IMR-90 (cell line): ENCODE results near the gene KIF12. TPM values are rescaled to one million over a fixed set of nuclear protein-coding genes. Genes with fewer than 3 reads are reported as not detected.

ENCODE experiments used
- ATAC-seq: fragments of 200-7000 bp; cut with Tn5 transposase; 2 replicates; pipeline ENCODE4 v1.9.1; 2020; ENCODE audit warnings: low read depth, mild to moderate bottlenecking, moderate library complexity
- BruUV-seq: library from RNA; stranded (reverse); fragments of 400-500 nt; replicated peaks from 2 replicates; lab custom pipeline; 2021; lab: Mats Ljungman, UMichigan
- CTCF ChIA-PET: fragments of 300-600 bp; formaldehyde crosslinking; extraction: SDS; loops from one replicate; lab custom pipeline; 2021; ENCODE audit warnings: antibody characterized with exemption; lab: Yijun Ruan, JAX
- POLR2A ChIA-PET: fragments of 300-600 bp; sonication (Branson Sonifier 250); formaldehyde crosslinking; loops from one replicate; lab custom pipeline; 2022; ENCODE audit warnings: antibody characterized with exemption; ENCODE audit not compliant: unreplicated experiment; lab: Charles Lee
- DNase-seq: peaks from one replicate; pipeline ENCODE4 v3.0.0; 2013
- H2AFZ ChIP-seq: replicated peaks from 2 replicates; pipeline ENCODE3; 2013; ENCODE audit warnings: low read length, mild to moderate bottlenecking; ENCODE audit not compliant: poor library complexity
- H2AK5ac ChIP-seq: 2 replicates; pipeline ENCODE4 v1.6.1; 2013; ENCODE audit warnings: low read depth, low read length, inconsistent platforms
- H2AK9ac ChIP-seq: replicated peaks from 2 replicates; pipeline ENCODE3; 2013; ENCODE audit warnings: mild to moderate bottlenecking, low read depth, low read length, moderate library complexity; ENCODE audit not compliant: poor library complexity
- H2BK120ac ChIP-seq: 2 replicates; pipeline ENCODE4 v1.6.1; 2013; ENCODE audit warnings: low read depth, low read length, inconsistent platforms
- H2BK15ac ChIP-seq: 3 replicates; pipeline ENCODE4 v1.6.1; 2013; ENCODE audit warnings: low read depth, low read length, inconsistent platforms
- H2BK20ac ChIP-seq: 2 replicates; pipeline ENCODE4 v1.6.1; 2013; ENCODE audit warnings: low read depth, mild to moderate bottlenecking, inconsistent platforms, low read length, moderate library complexity
- H2BK5ac ChIP-seq: 2 replicates; pipeline ENCODE4 v1.6.1; 2013; ENCODE audit warnings: mild to moderate bottlenecking, low read depth, low read length, inconsistent platforms; ENCODE audit not compliant: poor library complexity, severe bottlenecking
- H3K14ac ChIP-seq: replicated peaks from 2 replicates; pipeline ENCODE4 v1.6.1; 2013; ENCODE audit warnings: low read depth, low read length, inconsistent platforms
- H3K18ac ChIP-seq: 2 replicates; pipeline ENCODE4 v1.6.1; 2013; ENCODE audit warnings: low read depth, low read length, control low read depth
- H3K23ac ChIP-seq: 2 replicates; pipeline ENCODE4 v1.6.1; 2013; ENCODE audit warnings: low read depth, low read length, inconsistent platforms
- H3K27ac ChIP-seq: 2 replicates; pipeline ENCODE4 v1.5.1; 2013; ENCODE audit warnings: mild to moderate bottlenecking, control low read depth, low read length; ENCODE audit not compliant: insufficient read depth
- H3K27me3 ChIP-seq: 2 replicates; pipeline ENCODE4 v1.6.1; 2013; ENCODE audit warnings: low read length; ENCODE audit not compliant: control insufficient read depth, insufficient read depth
- H3K36me3 ChIP-seq: 2 replicates; pipeline ENCODE4 v1.6.1; 2013; ENCODE audit warnings: low read length, mixed read lengths; ENCODE audit not compliant: control insufficient read depth, insufficient read depth
- H3K4ac ChIP-seq: 2 replicates; pipeline ENCODE4 v1.6.1; 2013; ENCODE audit warnings: low read depth, low read length, inconsistent platforms
- H3K4me1 ChIP-seq: 2 replicates; pipeline ENCODE4 v1.6.1; 2013; ENCODE audit warnings: low read length, mixed read lengths; ENCODE audit not compliant: control insufficient read depth, insufficient read depth
- H3K4me2 ChIP-seq: 2 replicates; pipeline ENCODE4 v1.6.1; 2013; ENCODE audit warnings: low read depth, mild to moderate bottlenecking, control low read depth, low read length, moderate library complexity
- H3K4me3 ChIP-seq: 2 replicates; pipeline ENCODE4 v1.5.1; 2013; ENCODE audit warnings: low read depth, mild to moderate bottlenecking, control low read depth, low read length, moderate library complexity; ENCODE audit not compliant: insufficient read depth
- H3K56ac ChIP-seq: 2 replicates; pipeline ENCODE4 v1.6.1; 2013; ENCODE audit warnings: low read length, inconsistent platforms; ENCODE audit not compliant: insufficient read depth; ENCODE audit errors: extremely low read depth
- H3K79me1 ChIP-seq, 2 experiments: 2 replicates each; pipeline ENCODE4 v1.6.1; 2013; ENCODE audit warnings: low read length in 2 of 2, inconsistent platforms in 1 of 2, low read depth in 1 of 2
- H3K9ac ChIP-seq: 2 replicates; pipeline ENCODE4 v1.6.1; 2013; ENCODE audit warnings: low read depth, low read length, control low read depth
- H3K9me1 ChIP-seq: 2 replicates; pipeline ENCODE4 v1.6.1; 2013; ENCODE audit warnings: low read length, inconsistent platforms; ENCODE audit not compliant: insufficient read depth
- H3K9me3 ChIP-seq: 2 replicates; pipeline ENCODE4 v1.6.1; 2013; ENCODE audit warnings: low read length; ENCODE audit not compliant: control insufficient read depth, insufficient read depth
- H4K20me1 ChIP-seq: 2 replicates; pipeline ENCODE4 v1.6.1; 2013; ENCODE audit warnings: low read length, inconsistent platforms; ENCODE audit not compliant: insufficient read depth
- H4K5ac ChIP-seq: 2 replicates; pipeline ENCODE4 v1.6.1; 2013; ENCODE audit warnings: mild to moderate bottlenecking, low read depth, low read length, control low read depth
- H4K8ac ChIP-seq, 2 experiments: 2 replicates each; pipeline ENCODE4 v1.6.1; 2013; ENCODE audit warnings: low read depth in 2 of 2, low read length in 2 of 2, control low read depth in 1 of 2, inconsistent platforms in 1 of 2
- H4K91ac ChIP-seq: 2 replicates; pipeline ENCODE4 v1.6.1; 2013; ENCODE audit warnings: low read depth, low read length, inconsistent platforms; ENCODE audit not compliant: insufficient read depth
- MAZ ChIP-seq: IDR thresholded peaks from 2 replicates; pipeline ENCODE4 v1.6.1; 2012; ENCODE audit warnings: low read depth, mild to moderate bottlenecking, low read length, improper control_type of control experiment, moderate library complexity, borderline replicate concordance
- RCOR1 ChIP-seq: IDR thresholded peaks from 2 replicates; pipeline ENCODE4 v1.6.1; 2012; ENCODE audit warnings: mild to moderate bottlenecking, low read length, improper control_type of control experiment; ENCODE audit not compliant: insufficient replicate concordance
- WGBS, 2 experiments: methylation state at CpG; one replicate each; pipeline versions ENCODE4 v1.1.5 to v1.1.7; 2013; ENCODE audit warnings: missing lambda C conversion rate in 2 of 2; ENCODE audit not compliant: insufficient read length in 1 of 2; ENCODE audit errors: extremely low coverage in 2 of 2; 5-methylcytosine and 5-hydroxymethylcytosine counted together
- dilution Hi-C: fragments of 300-500 bp; cut with HindIII; formaldehyde crosslinking; loops from one replicate; pipeline ENCODE4 v1.14.3; 2018; ENCODE audit warnings: low sequenced_read_pairs; ENCODE audit not compliant: unreplicated experiment
- in situ Hi-C: fragments of 300-500 bp; cut with MboI; formaldehyde crosslinking; loops from 3 replicates; pipeline ENCODE4 v1.14.3; 2019; ENCODE audit warnings: low sequenced_read_pairs, inconsistent platforms, mixed read lengths
- intact Hi-C: fragments of 100-400 bp; cut with micrococcal nuclease; formaldehyde crosslinking; loops from 2 replicates; pipeline ENCODE4 v1.10.0; 2022
- polyA plus RNA-seq, 3 experiments: library from polyadenylated mRNA; depleted of rRNA; stranded (reverse); fragments of >200 nt; gene quantifications; 2 replicates each; pipeline ENCODE4 v1.2.3, GENCODE V29; 2012; ENCODE audit warnings: low replicate concordance in 1 of 3
- total RNA-seq: library from RNA; depleted of rRNA; stranded (reverse); fragments of >200 nt; gene quantifications from 2 replicates; pipeline ENCODE4 v1.2.3, GENCODE V29; 2012

The KIF12 gene
- total and polyA plus RNA-seq, 2 of the 4 experiments (the other 2 are of a cell fraction) = not detected

DNA sequence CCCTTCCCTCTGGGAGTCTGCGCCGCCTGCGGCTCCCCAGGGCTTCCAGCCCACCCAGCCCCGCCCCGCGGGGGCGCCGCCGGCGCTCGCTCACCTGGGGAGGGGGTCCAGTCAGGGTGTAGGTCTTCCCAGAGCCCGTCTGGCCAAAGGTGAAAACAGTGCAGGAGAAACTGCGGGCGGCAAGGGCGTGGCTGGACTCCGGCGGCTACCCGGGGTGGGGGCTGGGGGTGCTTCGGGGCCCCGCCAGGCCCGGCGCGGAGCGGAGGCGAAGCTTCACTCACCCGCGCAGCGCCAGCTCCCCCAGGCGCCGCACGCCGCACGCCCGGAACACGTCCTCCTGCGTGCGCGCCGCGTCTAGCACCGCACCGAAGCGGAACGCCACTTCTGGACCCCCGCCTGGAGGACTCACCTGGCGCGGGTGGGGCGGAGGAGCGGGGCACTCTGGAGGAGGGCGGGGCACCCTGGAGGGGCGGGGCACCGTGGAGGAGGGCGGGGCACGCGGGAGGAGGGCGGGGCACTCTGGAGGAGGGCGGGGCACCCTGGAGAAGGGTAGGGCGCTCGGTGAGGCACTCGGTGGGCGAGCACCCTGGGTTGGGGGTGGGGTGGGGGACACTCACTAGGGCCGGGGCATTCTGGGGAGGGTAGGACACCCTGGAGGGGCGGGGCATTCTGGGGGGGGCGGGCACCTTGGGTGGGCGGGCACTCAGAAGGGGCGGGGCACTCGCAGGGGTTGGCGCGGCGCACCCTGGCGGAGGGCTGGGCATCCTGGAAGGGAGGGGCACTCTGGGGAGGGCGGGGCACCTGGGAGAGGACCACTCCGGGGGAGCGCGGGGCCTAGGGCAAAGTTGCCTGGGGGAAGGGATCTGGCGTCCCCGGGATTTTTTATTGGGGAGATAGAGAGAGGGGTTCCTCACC lies 814 bp downstream of the KIF12 start:
- no peaks in the 10 kb centered on the region for H3K9me1 ChIP-seq
- H4K8ac ChIP-seq = no peak overlapping the region
- no peak overlapping the region for H4K5ac ChIP-seq
- H4K91ac ChIP-seq = no peak overlapping the region
- no peaks in the 10 kb centered on the region for H3K4me1 ChIP-seq
- H3K18ac ChIP-seq = no peak overlapping the region
- H3K23ac ChIP-seq = no peak overlapping the region
- no peak overlapping the region for H3K14ac ChIP-seq
- H3K4me2 ChIP-seq = peak overlapping the region; percentile 78; the same call in 1 of the 2 replicates
- no peaks in the 10 kb centered on the region for H3K79me1 ChIP-seq
- dilution Hi-C loops (no loop called here), intact Hi-C loops (no loop called here), in situ Hi-C loops (no loop called here)
- no peak overlapping the region for H3K56ac ChIP-seq
- ChIA-PET POLR2A (no interaction called here), CTCF (interaction anchor here (1.1 to 2.2 kb wide), 2 partner anchors 10 to 16 kb away, joined by 3 to 6 read pairs; no protein-coding TSS in a partner anchor)
- H2AK5ac ChIP-seq = no peak overlapping the region
- H2BK20ac ChIP-seq = no peak overlapping the region
- no peak for TF ChIP-seq RCOR1
- TF ChIP-seq MAZ = peak; percentile 42; the same call in 1 of the 2 replicates
- peak overlapping the region; percentile 34 for H3K4me3 ChIP-seq
- no peak overlapping the region for H2BK120ac ChIP-seq
- DNase-seq = no peak
- peak; percentile 77 for ATAC-seq
- H3K27ac ChIP-seq = no peak overlapping the region
- H3K27me3 ChIP-seq = peaks cover 68% of the 10 kb centered on the region
- no peak overlapping the region for H2AK9ac ChIP-seq
- H4K20me1 ChIP-seq = no peaks in the 10 kb centered on the region
- BruUV-seq = no TSS peak
- WGBS, 2 experiments = 0% methylated on average over 2 of the region's 77 CpGs; no CpG with 5 or more reads in 1 of the 2 experiments
- peaks cover 14% of the 10 kb centered on the region for H3K9me3 ChIP-seq
- peak overlapping the region; percentile 73 for H2AFZ ChIP-seq
- H3K9ac ChIP-seq = no peak overlapping the region
- H2BK15ac ChIP-seq = no peak overlapping the region
- no peak overlapping the region for H2BK5ac ChIP-seq
- H3K36me3 ChIP-seq = no peaks in the 10 kb centered on the region
- H3K4ac ChIP-seq = no peak overlapping the region
